Hematopoietic multipotent progenitor cell treated with erythropoietin and hydrocortisone succinate and interleukin-3 and kit ligand, for 6 days (in vitro differentiated cells): ENCODE data around the gene PPP2R3C.
"Not testable (repeated sequence)": the region's sequence is repeated elsewhere in the genome, so short reads cannot be mapped to it uniquely, and the experiment has no call there.

Experiments
- DNase-seq: peaks from one replicate; pipeline ENCODE4 v3.0.0-alpha.2; 2015

PPP2R3C gene

DNA sequence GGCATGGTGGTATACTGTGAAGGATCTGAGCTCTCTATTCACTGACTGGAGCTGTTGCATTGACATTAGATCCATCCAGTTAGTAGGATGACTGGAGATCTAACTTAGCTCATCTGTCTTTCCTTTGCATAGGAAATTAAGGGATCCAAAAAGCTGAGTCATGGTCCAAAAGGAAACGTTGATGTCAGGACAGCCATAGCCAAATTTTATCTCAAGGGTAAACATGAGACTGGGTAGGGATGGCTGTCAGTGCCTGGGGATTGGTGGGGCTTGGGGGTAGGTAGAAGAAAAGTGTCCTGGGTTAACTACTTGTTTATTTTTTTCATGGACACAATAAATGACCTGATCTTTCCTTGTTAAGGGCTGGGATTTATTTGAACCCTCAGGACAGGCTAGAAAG, 71.1 kb downstream of the PPP2R3C start:
- peak; percentile 60 for DNase-seq

DNA sequence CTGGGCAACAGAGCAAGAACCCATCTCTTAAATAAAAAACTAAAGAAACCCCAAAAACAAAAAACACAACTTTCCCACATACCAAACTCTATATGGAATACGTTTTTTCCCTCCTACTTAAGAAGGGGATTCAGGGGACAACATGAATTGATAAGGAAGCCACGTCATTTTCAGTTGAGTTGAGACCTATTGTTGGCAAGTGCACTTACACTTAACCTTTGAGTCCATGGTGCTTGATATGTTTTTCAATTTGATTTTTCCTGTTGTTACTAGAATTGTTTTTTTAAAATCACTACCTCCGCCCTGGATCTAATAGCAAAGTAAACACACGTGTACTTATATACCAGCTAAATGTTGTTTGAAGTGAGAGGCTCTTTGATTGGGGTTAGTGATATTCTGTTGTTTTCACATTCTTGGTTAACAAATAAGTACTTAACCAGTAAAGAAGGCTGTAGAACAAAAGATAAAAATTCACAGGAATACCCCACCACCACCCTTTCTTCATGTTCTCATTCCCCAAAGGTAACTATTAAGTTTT, 73.7 kb downstream of the PPP2R3C start:
- no peak for DNase-seq

DNA sequence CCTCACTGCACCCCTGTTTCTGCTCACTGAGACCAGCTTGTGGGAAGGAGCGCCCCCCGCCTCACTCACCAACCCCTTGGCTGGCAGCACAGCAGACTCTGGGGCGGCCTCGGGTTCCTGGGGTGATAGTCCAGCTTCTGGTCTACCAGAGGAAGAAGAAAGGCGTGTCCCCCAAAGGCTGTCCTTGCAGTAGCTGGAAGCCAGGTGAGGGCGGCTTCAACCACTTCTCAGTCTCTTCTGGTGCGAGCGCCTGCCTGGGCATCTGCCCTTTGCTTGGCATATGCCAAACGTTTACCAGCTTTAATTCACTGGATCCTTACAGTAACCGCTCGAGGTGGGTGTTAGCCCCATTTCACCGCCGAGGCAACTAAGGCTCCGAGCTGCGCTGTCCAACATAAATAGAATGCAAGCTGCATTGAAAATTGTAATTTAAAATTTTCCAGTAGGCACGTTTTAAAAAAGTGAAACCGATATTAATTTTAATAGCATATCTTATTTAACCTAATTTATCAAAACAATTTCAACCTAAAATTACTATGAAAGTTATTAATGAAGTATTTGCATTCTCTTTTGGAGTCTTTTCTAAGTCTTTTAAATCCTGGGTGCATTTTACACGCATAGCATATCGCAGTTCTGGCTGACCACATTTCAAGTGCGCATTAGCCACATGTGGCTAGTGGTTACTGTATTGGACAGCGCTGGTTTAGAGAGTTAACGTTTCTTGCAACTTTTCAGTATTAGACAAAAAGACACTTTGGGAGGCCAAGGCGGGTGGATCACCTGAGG, 74.8 kb downstream of the PPP2R3C start:
- DNase-seq = peak; percentile 76

DNA sequence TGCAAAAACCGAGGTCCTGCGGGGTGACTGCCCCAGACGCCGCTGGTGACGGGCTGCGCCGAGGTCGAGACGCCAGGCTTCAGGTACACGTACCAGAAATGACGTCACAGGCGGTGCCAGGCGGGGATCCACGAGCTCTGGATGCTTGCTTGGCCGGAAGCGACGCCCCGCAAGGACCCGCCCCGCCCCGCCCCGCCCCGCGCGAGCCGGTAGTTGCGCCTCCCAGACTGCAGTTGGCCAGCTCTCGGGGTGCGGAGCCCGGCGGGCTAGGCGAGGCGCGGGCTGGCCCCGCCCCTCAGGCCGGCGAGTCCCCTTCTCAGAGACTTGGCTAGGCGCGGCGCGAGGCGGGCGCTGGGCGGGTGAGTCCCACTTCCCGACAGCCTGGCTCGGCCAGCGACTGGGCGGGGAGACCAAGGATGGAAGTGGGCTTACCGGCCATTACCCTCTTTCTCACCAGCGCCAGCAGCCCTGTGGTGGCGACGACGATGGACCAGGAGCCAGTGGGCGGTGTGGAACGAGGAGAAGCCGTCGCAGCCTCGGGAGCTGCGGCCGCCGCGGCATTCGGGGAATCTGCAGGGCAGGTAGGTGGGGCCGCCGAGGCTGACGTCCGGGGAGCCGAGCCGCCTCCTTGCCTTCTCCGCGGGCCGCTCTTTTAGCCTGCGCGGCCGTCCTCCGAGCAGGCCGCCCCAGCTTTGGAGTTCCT, 75.6 kb downstream of the PPP2R3C start, which contains the start of gene FAM177A1:
FAM177A1 (plus strand) TSS at position 225 of the 703 bp plus-strand sequence; CDS start at position 417, 192 bp downstream.
- peak; percentile 98 for DNase-seq

DNA sequence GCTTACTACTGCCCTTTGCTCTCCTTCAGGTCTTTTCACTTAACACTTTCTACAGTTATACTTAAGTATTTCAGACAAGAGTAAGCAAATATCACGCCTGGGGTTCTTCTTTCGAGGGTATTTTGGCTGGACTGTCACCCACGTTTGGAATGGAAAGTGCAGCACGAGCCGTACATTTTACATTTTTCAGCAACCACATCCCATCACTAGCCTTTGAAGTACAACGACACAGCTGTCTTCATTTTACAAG, 76.1 kb downstream of the PPP2R3C start:
- DNase-seq = no peak

DNA sequence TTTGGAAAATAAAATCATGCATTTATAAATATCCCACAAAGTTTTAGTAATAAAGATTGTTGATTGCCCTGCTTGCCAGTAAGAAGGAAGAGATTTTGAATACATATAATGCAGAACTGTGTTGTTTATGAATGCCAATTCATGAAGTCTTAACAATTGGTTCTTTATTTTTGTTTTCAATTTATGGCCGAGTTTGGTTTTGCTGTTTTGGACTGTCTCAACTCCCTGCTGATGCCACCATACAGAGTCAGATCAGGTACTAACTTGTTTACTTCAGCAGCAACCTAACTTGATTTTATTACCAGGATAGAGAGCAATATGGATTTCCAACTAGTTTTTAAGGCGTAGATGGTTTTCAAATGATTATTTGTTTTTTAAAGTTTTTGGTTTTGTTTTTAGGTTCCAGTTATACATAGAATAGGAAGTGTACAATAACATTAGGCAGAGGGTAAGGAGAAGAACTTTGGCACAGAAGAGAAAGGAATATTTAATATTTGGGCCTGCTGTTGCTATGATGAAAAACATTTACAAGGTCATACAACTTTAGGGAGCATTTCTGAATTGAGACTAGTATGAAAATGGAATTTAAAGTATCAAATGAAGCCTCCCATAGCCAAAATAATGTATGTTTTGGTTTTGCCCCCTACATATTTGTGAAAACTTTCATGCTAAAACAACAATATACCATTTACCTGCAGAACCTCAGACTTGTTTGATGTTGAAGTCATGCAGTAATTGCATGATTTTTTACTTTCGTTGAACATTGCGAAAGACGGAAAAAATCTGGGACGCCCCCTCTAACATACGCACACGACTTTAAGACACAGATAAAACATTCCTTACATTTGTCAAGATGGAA, 76.6 kb downstream of the PPP2R3C start:
- DNase-seq = no peak

DNA sequence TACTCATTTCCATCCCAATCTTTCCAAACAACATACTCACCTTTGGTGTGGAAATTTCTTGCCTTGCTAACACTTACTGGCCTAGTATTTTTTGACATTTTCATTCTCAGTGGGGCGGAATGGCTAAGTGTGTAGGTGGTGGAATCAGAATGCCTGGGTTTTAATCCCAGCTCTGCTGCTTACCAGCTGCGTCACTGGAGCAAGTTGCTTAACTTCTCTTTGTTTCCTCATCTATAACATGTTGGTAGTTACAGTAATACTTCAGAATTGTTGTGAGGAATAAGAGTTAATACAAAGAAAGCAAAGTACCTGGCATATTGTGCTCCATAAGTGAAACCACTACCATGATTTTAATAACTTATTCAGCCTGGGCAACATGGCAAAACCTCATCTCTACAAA, 78.7 kb downstream of the PPP2R3C start:
- DNase-seq = no peak

DNA sequence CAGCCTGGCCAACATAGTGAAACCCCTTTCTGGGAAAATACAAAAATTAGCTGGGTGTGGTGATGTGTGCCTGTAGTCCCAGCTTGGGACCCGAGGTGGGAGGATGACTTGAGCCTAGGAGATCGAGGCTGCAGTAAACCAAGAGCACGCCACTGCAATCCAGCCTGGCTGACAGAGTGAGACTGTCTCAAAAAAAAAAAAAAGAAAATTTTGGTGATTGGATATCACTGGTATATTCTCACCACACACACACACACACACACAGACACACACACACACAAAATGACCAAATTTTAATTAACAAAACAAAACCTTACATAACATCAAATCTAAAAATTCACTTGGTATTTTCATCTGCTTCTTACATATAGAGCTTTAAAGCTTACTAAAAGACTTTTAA, 79.2 kb downstream of the PPP2R3C start:
- no peak for DNase-seq

DNA sequence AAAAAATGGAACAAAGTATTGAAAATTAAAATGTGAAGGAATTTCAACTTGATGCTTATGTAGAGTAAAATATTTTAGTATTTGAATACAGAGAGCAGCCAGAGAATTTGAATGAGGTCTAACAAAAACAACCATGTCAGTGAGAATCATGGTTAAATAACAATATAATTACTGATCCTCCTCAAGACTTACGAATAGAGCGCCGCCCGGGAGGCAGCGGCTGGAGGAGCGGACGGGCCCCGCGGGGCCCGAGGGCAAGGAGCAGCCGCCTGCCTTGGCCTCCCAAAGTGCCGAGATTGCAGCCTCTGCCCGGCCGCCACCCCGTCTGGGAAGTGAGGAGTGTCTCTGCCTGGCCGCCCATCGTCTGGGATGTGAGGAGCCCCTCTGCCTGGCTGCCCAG, 83.5 kb downstream of the PPP2R3C start:
- not testable (repeated sequence) for DNase-seq
